HG02798 (cell line): ENCODE results near the gene KCNMA1.
"Not testable (repeated sequence)": the region's sequence is repeated elsewhere in the genome, so short reads cannot be mapped to it uniquely, and the experiment has no call there.

Source experiments
- ATAC-seq: cut with Tn5 transposase; IDR thresholded peaks from one replicate; pipeline ENCODE4 v1.9.1; 2021; ENCODE audit warnings: mild to moderate bottlenecking; ENCODE audit not compliant: unreplicated experiment, poor library complexity

The KCNMA1 gene

DNA sequence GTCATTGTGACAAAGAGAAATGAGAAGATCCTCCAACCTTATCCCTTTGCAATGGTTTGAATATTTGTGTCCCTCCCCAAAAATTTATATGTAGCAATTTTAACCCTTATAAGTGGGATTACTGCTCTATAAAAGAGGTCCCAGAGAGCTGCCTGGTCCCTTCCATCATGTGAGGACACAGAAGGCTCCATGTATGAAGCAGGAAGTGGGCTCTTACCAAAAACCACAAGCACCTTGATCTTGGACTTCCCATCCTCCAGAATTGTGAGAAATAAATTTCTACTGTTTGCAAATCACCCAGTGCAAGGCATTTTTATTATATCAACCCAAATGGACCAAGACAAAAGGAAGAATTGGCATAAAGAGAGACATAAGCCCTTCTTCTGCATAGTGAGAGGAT, 95.7 kb downstream of the KCNMA1 start:
- no peak for ATAC-seq

DNA sequence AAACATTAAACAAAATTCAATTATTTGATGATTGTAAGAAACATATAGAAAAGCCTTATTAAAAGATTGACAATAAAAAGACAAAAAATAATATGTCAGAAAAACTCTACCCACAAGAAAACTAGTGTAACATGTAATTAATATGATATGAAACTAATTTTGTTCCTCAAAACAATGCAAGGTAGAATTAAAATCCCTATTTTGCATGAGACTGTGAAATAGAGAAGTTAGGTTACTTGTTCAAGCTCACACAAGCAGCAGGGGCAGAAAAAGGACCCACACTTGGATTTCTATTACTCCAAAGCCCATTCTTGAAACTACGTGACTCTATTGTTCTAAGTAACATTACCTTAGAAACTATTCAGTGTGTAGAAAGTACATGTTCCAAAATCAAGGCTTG, 96.4 kb downstream of the KCNMA1 start:
- ATAC-seq: no peak

DNA sequence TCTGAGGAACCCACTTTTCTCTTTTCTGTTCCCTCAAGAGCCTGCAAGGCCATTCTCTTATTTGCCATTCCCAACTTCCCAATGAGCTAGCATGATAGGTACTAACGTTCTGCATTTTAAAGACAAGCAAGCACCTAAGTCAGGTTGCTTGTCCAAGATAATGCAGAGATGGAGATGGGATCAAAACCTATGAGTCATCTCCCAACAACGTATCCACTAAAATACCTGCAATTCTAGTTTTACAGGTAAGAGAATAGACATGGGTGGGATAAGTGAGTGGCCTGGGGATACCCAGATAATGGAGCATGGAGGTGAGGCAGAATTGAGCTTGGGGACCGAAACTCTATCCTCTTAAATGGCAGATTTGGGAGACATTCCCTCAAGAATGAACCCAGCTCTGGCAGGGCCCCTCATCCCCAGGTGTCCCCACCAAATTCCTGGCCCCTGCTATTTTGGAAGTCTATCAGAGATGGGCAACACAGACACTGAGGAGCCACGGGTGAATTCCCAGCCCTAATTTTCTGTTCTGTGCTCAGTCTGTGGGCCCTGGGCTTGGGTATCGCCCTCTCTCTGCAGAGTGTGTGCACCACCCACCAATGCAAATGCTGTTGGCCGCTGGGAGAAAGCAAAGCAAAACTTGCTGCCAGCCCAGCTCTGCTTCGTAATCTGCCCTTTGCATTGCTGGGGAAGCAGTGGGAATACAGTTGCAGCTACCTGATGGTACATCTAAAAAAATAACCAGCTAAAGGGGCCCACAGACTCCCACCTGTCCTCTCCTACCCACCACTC, 98.3 kb downstream of the KCNMA1 start:
- no peak for ATAC-seq

DNA sequence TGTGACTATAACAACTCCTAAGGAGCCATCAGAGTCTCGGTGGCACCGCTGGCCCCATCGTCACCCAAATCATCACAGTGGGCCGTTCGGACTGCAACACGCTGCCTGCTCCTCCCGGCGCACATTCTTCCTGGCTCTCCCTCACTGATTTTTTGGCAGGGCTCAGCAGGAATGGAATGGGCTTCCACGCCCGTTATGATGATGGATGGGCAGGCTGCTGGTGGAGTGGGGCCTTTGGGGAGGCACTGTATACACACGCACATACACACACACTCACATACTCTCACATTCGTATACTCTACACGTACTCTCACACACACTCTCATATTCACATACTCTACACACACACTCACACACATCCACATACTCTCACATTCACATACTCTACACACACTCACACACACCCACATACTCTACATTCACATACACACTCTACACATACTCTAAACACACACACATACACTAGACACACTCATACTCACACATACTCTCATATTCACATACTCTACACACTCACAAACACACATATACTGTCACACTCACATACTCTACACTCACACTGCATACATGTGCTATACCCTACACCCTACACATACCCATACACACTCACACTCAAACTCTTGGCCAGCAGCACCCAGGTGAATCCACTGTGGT, 99.8 kb downstream of the KCNMA1 start:
- ATAC-seq: no peak

DNA sequence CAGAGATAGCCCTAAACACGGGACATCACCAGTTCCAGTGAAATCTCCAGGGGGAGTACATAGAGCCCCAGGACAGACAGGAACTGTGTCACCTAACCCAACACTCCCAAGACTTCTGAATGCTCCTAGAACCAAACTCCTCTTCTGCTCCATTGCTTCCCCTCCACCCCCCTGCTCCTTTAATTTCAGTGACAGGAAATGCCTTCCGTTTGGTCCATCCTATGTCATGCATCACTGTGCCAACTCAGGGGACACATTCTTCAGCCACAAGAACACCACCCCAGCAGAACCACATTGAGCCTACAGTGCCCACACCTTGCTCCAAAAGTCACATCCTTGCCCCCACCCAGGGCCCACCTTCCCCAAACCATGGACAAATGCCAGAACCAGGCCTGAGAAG, 100.5 kb downstream of the KCNMA1 start:
- ATAC-seq: no peak

DNA sequence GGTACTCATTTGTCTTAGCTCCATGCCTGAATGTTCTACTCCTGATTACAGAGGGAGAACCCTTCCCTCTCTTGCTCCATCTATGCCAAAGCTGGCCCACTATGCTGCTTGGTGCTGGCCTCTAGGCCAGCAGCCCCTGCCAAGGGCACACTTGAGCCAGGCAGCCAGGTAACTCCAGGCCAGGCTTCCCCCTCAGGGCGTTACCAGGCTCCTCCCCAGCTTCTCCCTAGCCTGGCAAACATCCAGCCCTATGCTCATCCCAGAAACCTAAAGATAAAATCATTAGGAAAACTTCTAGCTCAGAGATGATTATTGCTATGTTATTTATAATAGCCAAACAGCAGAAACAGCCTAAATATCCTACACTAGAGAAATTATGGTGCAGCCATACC, 103.7 kb downstream of the KCNMA1 start:
- no peak for ATAC-seq

DNA sequence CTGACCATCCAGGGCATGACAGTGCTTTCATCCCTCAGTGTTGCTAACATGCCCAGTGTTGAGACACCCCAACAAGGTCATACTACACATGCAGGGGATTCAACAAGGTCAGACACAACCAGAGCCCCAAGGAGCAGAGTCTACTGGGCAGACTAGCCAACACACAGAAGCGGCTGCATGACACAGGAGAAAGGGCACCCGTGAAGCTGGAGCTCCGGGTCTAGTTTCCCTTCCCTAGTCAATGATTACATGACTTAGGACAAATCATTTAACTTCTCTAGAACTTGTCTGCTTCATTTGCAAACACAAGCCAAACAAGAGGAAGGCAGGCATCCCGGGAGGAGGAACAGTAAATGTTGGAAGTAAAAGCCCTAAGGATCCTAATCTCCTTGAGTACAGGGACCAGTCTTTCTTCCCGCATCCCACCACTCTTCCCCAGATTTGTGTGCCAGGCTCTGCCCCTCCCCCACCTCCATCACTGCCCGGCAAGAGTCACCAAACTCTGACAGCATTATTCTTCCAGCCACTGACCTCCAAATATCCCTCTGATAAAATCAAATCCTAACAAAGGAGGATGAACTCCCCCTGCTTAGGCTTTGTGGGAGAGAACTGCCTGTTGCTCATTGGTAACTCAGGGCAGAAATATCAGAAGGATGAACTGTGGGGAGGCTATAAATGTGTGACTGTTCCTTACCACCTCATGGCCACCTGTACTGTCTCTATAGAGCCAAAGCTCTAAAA, 104.3 kb downstream of the KCNMA1 start:
- ATAC-seq: no peak

DNA sequence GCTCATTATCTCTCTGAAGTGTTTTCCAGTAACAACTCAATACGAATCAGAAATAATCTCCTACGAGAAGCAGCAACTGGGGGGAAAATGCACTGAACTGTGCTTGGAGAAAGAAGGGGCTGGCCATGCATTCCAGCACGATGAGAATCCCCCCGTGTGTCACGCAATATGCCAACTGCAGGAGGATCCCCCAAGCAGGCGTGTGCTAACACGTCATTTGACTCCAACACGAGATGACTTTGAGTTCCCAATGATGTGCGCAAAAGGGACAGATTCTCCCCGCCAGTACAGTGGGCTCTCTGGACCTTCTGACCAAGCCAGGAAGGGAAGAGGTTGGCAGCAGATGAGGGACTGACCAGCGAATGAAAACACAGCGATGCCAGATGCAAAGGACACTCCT, 105.5 kb downstream of the KCNMA1 start:
- no peak for ATAC-seq

DNA sequence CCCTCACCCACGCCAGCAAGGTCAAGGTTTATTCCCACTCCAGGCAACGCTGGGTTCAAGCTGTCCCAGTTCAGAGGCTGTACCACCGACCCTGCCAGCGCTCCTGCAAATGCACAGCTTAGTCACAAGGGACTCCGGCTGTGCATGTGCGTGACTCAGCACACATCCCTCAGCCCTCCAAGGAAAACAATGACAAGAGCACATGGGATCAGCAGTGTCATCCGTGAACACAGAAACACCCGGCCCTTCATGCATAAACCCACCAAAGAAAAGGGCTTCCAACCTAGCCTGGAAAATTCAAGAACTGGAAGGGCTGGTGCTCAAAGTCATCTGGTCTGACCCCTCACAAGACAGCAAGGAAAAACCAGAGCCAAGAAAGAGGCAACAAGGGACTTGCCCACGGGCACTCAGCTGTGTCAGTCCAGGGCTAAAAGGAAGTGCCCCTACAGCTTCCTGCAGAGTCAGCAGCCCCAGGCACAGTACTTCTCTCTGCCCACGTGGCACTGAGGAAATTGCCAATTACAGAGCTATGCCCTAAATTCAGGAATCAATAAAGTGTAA, 106.1 kb downstream of the KCNMA1 start:
- ATAC-seq: no peak

DNA sequence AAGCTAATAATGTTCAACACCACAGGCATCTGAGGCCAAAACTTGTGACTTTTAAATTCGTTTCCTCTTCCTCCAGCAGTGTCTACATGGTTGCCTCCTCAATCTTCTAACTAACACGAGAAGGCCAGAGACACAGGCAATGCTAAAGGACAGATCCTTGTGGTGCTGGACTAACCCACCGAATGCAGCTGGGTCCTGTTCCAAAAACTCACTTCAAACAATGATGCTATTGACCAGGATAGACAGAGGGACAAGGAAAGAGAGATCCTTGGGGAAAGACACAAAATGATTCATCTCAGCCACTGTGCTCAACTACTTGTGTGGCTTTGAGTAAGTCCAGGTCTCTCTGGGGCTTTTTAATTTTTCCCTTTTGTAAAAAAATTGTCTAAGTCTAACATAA, 107.6 kb downstream of the KCNMA1 start:
- no peak for ATAC-seq

DNA sequence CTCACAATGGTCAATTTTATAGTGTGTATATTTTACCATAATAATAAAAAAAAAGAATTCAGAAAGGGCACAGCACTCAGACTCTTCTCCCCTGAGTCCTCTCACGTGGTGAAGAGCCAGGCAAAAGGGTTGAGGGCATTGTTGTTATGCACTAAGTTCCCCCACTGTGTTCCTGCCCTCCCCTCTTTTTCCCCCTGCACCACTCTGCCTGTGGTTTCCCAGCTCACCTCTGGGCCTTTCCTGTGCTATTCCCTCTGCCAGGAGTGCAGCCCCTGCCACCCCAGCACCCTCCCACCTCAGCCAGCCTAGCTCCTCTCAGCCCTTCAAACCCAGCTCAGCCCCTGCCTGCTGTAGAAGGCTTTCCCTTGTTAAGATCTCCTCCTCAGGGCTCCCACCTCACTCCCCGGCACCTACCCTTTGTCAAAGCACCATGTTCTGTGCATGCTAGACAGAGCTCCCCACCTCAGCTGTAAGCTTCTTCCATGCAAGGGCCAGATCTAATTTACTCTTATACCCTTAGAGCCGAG, 108.5 kb downstream of the KCNMA1 start:
- no peak for ATAC-seq

DNA sequence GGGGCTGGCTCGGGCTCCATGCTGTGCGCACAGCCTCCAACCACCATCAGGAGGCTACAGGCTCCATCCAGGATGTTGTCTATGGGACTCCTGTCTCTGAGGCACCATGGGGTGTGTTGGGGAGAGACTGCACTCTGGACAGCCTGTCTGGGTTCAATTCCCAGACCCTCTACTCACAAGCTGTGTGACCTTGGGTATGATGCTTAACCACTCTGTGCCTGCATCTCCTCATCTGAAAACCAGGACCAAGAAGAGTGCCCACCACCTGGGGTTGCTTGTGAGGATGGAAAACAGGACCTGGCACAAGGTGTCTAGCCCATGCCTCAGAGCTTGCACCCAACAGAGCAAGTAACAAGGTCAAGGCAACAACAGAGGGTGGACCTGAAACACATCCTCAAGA, 109.8 kb downstream of the KCNMA1 start:
- ATAC-seq: no peak

DNA sequence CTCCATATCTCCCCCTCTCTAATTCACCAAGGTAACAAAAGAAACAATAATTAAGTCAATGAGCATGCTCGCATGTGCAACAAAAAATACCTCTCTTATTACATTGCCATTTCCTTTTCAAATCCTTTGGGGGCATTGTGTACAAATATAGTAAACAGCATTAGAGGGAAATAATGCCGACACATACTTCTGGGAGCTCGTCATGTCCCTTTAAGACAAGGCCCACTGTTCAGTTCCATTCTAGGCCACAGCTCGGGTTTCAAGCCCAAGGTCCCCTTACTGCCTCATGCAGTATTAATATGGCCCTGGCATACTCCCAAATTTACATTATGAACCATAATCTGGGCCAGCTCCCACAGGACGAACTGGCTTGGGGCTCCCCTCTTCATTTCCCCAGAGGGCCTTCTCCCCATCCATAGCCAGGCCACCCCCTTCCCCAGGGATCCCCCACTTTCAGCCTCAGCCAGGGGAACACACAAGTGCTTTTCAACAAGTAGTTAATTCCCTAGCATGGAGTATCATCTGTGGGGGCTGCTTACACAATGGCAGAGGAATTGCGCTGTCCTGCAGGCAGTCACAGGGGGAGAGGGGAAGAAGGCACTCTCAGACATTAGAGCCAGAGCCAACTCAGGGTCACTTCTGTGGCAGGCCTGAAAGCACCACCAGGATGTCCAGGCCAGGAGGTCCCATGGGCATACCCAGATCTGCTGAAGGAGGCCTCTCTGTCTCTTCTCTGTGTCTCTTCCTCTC, 110.6 kb downstream of the KCNMA1 start:
- ATAC-seq: no peak

DNA sequence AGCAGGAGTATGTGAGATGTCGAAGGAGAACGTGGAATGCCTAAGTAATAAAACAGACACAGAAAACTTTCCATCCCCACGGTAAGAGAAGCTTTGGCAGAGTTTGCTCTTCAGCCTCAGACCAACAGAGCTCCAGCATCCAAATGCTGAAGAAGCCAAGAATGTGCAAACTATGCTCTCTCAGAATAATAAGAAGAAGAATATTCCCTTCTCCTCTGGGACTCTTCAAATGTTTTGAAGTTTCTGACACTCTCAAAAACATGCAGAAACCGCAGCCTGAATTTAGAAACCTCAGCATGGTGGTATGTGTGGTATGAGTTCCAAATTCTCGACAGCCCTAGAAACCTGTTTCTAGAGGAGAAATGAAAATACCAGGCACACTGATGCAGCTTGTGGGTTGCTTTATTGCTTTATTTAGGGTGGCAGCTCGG, 113.3 kb downstream of the KCNMA1 start:
- ATAC-seq: no peak

DNA sequence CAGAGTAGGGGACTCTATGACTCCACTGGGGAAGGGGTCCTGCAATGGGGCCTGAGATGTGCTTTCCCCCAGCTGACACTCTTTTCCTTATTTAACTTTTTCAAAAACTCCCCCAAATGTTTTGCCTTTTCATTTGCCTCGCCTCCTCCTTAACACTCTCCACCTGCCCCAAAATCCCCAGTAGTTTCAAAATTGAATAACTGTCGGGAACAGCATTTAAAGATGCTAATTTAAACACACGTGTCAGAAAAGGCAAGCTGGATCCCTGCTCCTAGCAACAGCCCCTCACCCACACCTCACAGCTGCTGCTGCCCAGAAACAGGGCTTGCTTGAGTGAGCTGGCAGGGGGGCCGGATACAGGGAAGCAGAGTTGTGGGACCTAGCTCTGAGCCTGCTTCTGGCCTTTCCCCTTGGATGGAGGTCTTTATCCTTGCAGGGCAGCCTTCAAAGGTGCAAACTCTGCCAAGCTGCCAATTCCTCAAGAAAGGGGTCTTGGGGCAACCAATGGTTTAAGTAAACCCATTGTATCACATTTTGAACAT, 115.3 kb downstream of the KCNMA1 start:
- no peak for ATAC-seq

DNA sequence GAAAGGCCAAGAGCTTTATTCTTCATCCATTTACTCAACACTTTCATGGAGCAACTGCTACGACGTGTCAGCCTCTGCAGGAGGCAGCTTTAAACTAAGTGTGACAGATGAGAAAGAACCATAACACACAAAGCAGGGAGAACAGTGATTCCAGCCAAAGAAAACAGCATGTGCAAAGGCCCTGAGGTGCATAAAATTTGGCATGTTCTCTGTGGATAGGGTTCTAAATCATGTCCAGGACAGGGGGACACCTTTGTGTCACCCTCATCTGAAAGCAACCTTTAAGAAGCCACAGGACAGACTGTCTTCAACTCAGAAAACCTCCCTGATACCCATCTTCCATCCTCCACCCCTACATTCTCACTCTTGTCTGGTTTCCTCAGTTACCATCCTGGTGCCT, 116.6 kb downstream of the KCNMA1 start:
- no peak for ATAC-seq

DNA sequence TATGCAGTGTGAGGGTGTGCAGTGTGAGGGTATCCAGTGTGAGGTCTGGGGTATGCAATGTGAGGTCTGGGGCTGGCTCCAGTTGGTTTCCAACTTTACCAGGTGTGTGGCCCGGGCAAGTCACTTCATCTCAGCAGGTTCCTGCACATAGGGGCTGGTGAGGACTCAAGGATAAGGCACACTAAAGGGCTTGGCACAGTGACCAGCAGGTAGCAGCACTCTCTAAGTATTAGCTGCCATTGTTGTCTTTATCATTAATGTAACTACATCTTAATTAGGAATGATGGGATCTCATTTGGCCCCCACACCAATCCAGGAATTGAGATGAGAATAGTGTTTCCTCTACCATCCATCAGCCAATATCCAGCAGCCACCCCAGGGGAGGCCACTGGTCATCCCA, 117.3 kb downstream of the KCNMA1 start:
- no peak for ATAC-seq

DNA sequence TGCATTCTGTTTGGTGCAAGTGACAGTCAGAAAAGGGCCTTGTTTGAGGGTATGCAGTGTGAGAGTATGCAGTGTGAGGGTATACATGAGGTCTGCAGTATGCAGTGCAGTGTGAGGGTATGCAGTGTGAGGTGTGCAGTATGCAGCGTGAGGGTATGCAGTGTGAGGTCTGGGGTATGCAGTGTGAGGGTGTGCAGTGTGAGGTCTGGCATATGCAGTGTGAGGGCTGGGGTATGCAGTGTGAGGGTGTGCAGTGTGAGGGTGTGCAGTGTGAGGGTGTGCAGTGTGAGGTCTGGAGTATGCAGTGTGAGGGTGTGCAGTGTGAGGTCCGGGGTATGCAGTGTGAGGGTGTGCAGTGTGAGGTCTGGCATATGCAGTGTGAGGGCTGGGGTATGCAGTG, 117.8 kb downstream of the KCNMA1 start:
- ATAC-seq: not testable (repeated sequence)

DNA sequence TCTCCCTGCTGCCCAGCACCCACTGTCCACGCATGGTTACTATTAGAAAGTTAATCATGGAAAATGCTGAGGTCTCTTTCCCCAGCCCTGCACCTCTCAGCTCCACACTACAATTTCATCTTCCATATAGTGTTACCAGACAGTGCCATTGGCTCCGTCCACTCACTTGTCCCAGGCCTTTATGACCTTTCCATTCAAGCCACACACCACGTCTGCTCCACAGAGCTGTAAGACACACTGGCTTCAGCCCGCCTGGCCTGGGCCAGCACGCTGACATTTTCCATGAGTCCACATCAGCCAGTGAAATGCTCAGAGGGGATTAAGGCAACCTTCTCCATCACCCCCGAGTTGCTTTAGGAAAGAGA, 118.7 kb downstream of the KCNMA1 start:
- ATAC-seq: no peak
